GM23248 (cell line): Measurements from ENCODE around the gene SPTBN4.

ENCODE experiments used
- EZH2 ChIP-seq: fragments of 200-600 bp; sonication (generic); IDR thresholded peaks from 2 replicates; pipeline ENCODE4 v1.6.1; 2018; ENCODE audit warnings: antibody characterized with exemption, mild to moderate bottlenecking; ENCODE audit not compliant: insufficient read depth, poor library complexity, severe bottlenecking
- EZH2phosphoT487 ChIP-seq: fragments of 200-600 bp; sonication (generic); IDR thresholded peaks from 2 replicates; pipeline ENCODE4 v1.6.1; 2018; ENCODE audit warnings: antibody characterized with exemption, moderate library complexity, mild to moderate bottlenecking, low read depth; ENCODE audit not compliant: insufficient read depth

GRCh38 chr19:40453151-40453735 lies 13.6 kb upstream of the SPTBN4 start:
- no peak for TF ChIP-seq EZH2
- no peak for TF ChIP-seq EZH2phosphoT487
